ENCODE results near the gene CTBP2. TPM values are rescaled to one million over a fixed set of nuclear protein-coding genes. Genes with fewer than 3 reads are reported as not detected.
A peak's percentile ranks its signal among the peaks of the same experiment; 100 is the strongest.
"Not testable (repeated sequence)": the region's sequence is repeated elsewhere in the genome, so short reads cannot be mapped to it uniquely, and the experiment has no call there.

Gene CTBP2
- total RNA-seq, 4 donors from 2014 or later, result 41.8 to 55.9 (median 47.1) TPM

GRCh38 chr10:125153703-125154490, 6.5 kb downstream of the CTBP2 start:
- Histone ChIP-seq H3K36me3 (peaks cover 0 to 7% (median 0%) of the 10 kb centered on the region in 3 donors), H3K9me3 (no peaks in the 10 kb centered on the region), H3K4me1 (peaks cover 52 to 97% (median 76%) of the 10 kb centered on the region in 3 donors), H3K27me3 (no peaks in the 10 kb centered on the region), H3K4me3 (peak overlapping the region in 1 of 4 donors; percentile 7), H3K27ac (peak overlapping the region; percentile 35 to 99 (median 91))
- intact Hi-C loops (cut with DNase I), result loop anchor here (10.0 kb wide), 1 partner anchor 89 kb away; no protein-coding TSS in a partner anchor
- DNase-seq, result no peak
- TF ChIP-seq POLR2A (IDR thresholded peaks at IDR 0.05) (no peak), CTCF (IDR thresholded peaks at IDR 0.05) (no peak)
- WGBS, 2 donors, result 35 to 49% methylated on average over 7 to 9 of the region's 9 CpGs

- H3K36me3 ChIP-seq, result peaks cover 0 to 7% (median 0%) of the 10 kb centered on the region in 3 donors
- no peaks in the 10 kb centered on the region for H3K27me3 ChIP-seq
- no peak for DNase-seq
- H3K27ac ChIP-seq, result peak overlapping the region; percentile 78 to 99 (median 91)
- H3K4me1 ChIP-seq, result peaks cover 57 to 100% (median 84%) of the 10 kb centered on the region in 3 donors
- H3K4me3 ChIP-seq, result peak overlapping the region; percentile 43 to 66 (median 50)
- intact Hi-C loops (cut with DNase I), result loop anchor here (10.0 kb wide), 1 partner anchor 88 kb away; no protein-coding TSS in a partner anchor
- 41 to 53% methylated on average over 16 to 17 of the region's 21 CpGs for WGBS, 2 donors
- no peaks in the 10 kb centered on the region for H3K9me3 ChIP-seq
- TF ChIP-seq POLR2A (IDR thresholded peaks at IDR 0.05) (no peak), CTCF (IDR thresholded peaks at IDR 0.05) (no peak)
Observed at GRCh38 chr10:125152450-125153368, 7.7 kb downstream of the CTBP2 start.

- 53 to 60% methylated on average over 1 to 2 of the region's 81 CpGs for WGBS, 2 donors
- H3K9me3 ChIP-seq, result no peaks in the 10 kb centered on the region
- H3K27ac ChIP-seq, result peak overlapping the region; percentile 78 to 99 (median 91)
- DNase-seq, result no peak
- H3K36me3 ChIP-seq, result peaks cover 0 to 7% (median 0%) of the 10 kb centered on the region in 3 donors
- intact Hi-C loops (cut with DNase I), result loop anchor here (10.0 kb wide), 1 partner anchor 87 kb away; no protein-coding TSS in a partner anchor
- H3K4me1 ChIP-seq, result peaks cover 60 to 100% (median 85%) of the 10 kb centered on the region in 3 donors
- no peak for TF ChIP-seq POLR2A (IDR thresholded peaks at IDR 0.05)
- peak in 3 of 6 experiments; percentile 4 to 6 (median 6) for TF ChIP-seq CTCF (IDR thresholded peaks at IDR 0.05)
- H3K27me3 ChIP-seq, result no peaks in the 10 kb centered on the region
- H3K4me3 ChIP-seq, result peak overlapping the region; percentile 43 to 66 (median 50)
Observed at GRCh38 chr10:125151553-125152449, 8.6 kb downstream of the CTBP2 start.

GRCh38 chr10:125151170-125151552, 9.2 kb downstream of the CTBP2 start:
- Histone ChIP-seq H3K4me3 (no peak overlapping the region), H3K4me1 (peaks cover 67 to 100% (median 88%) of the 10 kb centered on the region in 3 donors), H3K9me3 (no peaks in the 10 kb centered on the region), H3K27me3 (no peaks in the 10 kb centered on the region), H3K27ac (peak overlapping the region; percentile 78 to 99 (median 91)), H3K36me3 (peaks cover 0 to 7% (median 0%) of the 10 kb centered on the region in 3 donors)
- TF ChIP-seq POLR2A (IDR thresholded peaks at IDR 0.05) (no peak), CTCF (IDR thresholded peaks at IDR 0.05) (no peak)
- WGBS, 2 donors, result 92 to 98% methylated on average over 13 to 18 of the region's 24 CpGs
- DNase-seq, result no peak
- intact Hi-C loops (cut with DNase I), result loop anchor here (10.0 kb wide), 1 partner anchor 86 kb away; no protein-coding TSS in a partner anchor

- Histone ChIP-seq H3K27ac (peak overlapping the region; percentile 79 to 99 (median 91)), H3K4me1 (peaks cover 69 to 100% (median 89%) of the 10 kb centered on the region in 3 donors)
- H3K27me3 ChIP-seq, H3K9me3 ChIP-seq, DNase-seq, H3K36me3 ChIP-seq, H3K4me3 ChIP-seq: not testable (repeated sequence)
- WGBS, 2 donors, result 74 to 89% methylated on average over 11 of the region's 16 CpGs
- intact Hi-C loops (cut with DNase I), result loop anchor here (10.0 kb wide), 1 partner anchor 86 kb away; no protein-coding TSS in a partner anchor
Observed at GRCh38 chr10:125150376-125151083, 9.8 kb downstream of the CTBP2 start.
